ENCODE data around the gene SFTA2.
A peak's percentile ranks its signal among the peaks of the same experiment; 100 is the strongest.

The SFTA2 gene

DNA sequence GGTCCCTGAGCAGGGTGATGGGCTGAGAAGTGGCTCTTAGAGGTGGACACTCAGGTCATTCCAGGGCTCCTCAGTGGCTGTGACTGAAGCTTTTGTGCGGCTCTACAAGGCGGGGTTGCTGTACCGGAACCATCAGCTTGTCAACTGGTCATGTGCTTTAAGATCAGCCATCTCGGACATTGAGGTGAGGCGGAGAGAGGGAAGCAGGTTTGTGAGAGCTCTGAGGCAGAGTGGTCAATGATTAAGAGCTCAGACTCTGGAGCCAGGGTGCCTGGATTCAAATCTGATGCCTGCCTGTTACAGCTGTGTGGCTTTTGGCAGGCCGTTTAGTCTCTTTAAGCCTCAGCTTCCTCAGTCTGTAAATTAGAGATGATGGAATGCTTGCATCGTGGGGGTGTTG, 14.9 kb downstream of the SFTA2 start:
- TF ChIP-seq, protein P1, sequence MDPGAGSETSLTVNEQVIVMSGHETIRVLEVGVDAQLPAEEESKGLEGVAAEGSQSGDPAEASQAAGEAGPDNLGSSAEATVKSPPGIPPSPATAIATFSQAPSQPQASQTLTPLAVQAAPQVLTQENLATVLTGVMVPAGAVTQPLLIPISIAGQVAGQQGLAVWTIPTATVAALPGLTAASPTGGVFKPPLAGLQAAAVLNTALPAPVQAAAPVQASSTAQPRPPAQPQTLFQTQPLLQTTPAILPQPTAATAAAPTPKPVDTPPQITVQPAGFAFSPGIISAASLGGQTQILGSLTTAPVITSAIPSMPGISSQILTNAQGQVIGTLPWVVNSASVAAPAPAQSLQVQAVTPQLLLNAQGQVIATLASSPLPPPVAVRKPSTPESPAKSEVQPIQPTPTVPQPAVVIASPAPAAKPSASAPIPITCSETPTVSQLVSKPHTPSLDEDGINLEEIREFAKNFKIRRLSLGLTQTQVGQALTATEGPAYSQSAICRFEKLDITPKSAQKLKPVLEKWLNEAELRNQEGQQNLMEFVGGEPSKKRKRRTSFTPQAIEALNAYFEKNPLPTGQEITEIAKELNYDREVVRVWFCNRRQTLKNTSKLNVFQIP (CRISPR knock-in tag; IDR thresholded peaks at IDR 0.05; ENCODE audit: borderline replicate concordance, low read depth): no peak
- TF ChIP-seq RARB (CRISPR knock-in tag; IDR thresholded peaks at IDR 0.05) (no peak), ZNF8 (CRISPR knock-in tag; IDR thresholded peaks at IDR 0.05) (no peak), BACH2 (CRISPR knock-in tag; IDR thresholded peaks at IDR 0.05; ENCODE audit: borderline replicate concordance) (no peak), SNAI2 (CRISPR knock-in tag; IDR thresholded peaks at IDR 0.05) (no peak), ISL1 (CRISPR knock-in tag; IDR thresholded peaks at IDR 0.05) (no peak)
- TF ChIP-seq, protein P2, sequence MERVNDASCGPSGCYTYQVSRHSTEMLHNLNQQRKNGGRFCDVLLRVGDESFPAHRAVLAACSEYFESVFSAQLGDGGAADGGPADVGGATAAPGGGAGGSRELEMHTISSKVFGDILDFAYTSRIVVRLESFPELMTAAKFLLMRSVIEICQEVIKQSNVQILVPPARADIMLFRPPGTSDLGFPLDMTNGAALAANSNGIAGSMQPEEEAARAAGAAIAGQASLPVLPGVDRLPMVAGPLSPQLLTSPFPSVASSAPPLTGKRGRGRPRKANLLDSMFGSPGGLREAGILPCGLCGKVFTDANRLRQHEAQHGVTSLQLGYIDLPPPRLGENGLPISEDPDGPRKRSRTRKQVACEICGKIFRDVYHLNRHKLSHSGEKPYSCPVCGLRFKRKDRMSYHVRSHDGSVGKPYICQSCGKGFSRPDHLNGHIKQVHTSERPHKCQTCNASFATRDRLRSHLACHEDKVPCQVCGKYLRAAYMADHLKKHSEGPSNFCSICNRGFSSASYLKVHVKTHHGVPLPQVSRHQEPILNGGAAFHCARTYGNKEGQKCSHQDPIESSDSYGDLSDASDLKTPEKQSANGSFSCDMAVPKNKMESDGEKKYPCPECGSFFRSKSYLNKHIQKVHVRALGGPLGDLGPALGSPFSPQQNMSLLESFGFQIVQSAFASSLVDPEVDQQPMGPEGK (CRISPR knock-in tag; IDR thresholded peaks at IDR 0.05; ENCODE audit: borderline replicate concordance): no peak
- ATAC-seq: no peak

DNA sequence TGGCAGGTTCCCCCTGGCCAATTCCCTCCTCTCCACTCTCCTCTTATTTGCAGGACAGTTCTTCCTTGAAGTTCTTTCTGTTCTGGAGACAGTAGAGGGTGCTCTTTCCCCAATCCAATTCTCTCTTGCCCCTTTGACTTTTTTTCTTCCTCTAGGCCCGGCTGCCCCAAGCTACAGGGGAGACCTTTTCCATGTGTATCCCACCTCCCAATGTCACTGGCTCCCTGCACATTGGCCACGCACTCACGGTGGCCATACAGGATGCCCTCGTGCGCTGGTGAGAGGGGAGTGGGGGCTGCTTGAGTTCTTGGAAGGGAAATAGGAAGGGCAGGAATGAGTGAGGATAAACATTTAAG, 16.4 kb downstream of the SFTA2 start:
- TF ChIP-seq ZFP30 (CRISPR knock-in tag; IDR thresholded peaks at IDR 0.05): no peak
- TF ChIP-seq OSR1 (CRISPR knock-in tag; IDR thresholded peaks at IDR 0.05): no peak
- TF ChIP-seq ESRRG (CRISPR knock-in tag; IDR thresholded peaks at IDR 0.05): no peak
- TF ChIP-seq, protein P3, sequence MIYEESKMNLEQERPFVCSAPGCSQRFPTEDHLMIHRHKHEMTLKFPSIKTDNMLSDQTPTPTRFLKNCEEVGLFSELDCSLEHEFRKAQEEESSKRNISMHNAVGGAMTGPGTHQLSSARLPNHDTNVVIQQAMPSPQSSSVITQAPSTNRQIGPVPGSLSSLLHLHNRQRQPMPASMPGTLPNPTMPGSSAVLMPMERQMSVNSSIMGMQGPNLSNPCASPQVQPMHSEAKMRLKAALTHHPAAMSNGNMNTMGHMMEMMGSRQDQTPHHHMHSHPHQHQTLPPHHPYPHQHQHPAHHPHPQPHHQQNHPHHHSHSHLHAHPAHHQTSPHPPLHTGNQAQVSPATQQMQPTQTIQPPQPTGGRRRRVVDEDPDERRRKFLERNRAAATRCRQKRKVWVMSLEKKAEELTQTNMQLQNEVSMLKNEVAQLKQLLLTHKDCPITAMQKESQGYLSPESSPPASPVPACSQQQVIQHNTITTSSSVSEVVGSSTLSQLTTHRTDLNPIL (CRISPR knock-in tag; IDR thresholded peaks at IDR 0.05; ENCODE audit: low read depth): no peak
- TF ChIP-seq ARNTL (CRISPR knock-in tag; IDR thresholded peaks at IDR 0.05; ENCODE audit: borderline replicate concordance, low read depth): no peak
- TF ChIP-seq TCF4 (CRISPR knock-in tag; IDR thresholded peaks at IDR 0.05; ENCODE audit: borderline replicate concordance): no peak
- ATAC-seq: peak; percentile 73

DNA sequence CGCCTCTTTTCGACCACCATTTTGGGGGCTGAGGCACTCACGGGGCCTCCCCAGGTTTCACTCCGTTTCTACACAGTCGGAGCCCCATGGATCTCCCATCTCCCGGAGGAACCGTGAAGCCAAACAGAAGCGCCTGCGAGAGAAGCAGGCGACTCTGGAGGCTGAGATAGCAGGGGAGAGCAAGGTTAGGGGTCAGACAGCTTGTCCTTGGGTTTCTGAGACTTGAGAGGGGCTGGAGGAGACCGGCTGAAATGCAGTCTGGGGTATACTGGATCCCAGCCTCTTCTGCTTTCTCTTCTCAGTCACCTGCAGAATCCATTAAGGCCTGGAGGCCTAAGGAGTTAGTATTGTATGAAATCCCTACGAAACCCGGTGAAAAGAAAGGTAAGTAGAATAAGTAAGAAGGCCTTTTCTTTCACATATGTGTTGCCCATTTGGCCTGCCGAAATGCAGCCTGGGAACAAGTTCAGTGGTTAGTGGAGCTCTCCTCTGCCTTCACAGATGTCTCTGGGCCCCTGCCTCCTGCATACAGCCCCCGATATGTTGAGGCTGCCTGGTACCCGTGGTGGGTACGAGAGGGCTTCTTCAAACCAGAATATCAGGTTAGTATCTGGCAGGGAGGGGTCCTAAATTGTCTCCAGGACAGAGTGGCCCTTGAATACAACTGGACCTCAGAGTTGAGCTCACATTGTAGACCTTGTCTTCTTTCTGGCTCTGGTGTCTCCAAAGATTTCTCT, 16.9 kb downstream of the SFTA2 start:
- peak; percentile 2 for ATAC-seq
- TF ChIP-seq, protein P2 (CRISPR knock-in tag; IDR thresholded peaks at IDR 0.05; ENCODE audit: borderline replicate concordance): no peak
- no peak for TF ChIP-seq ARNTL (CRISPR knock-in tag; IDR thresholded peaks at IDR 0.05; ENCODE audit: borderline replicate concordance, low read depth)
- TF ChIP-seq BACH2 (CRISPR knock-in tag; IDR thresholded peaks at IDR 0.05; ENCODE audit: borderline replicate concordance): no peak
- TF ChIP-seq ISL1 (CRISPR knock-in tag; IDR thresholded peaks at IDR 0.05): no peak
- TF ChIP-seq TCF4 (CRISPR knock-in tag; IDR thresholded peaks at IDR 0.05; ENCODE audit: borderline replicate concordance): no peak
- no peak for TF ChIP-seq RARB (CRISPR knock-in tag; IDR thresholded peaks at IDR 0.05)
- TF ChIP-seq ZFP3 (CRISPR knock-in tag; IDR thresholded peaks at IDR 0.05): no peak
- TF ChIP-seq, protein P4, sequence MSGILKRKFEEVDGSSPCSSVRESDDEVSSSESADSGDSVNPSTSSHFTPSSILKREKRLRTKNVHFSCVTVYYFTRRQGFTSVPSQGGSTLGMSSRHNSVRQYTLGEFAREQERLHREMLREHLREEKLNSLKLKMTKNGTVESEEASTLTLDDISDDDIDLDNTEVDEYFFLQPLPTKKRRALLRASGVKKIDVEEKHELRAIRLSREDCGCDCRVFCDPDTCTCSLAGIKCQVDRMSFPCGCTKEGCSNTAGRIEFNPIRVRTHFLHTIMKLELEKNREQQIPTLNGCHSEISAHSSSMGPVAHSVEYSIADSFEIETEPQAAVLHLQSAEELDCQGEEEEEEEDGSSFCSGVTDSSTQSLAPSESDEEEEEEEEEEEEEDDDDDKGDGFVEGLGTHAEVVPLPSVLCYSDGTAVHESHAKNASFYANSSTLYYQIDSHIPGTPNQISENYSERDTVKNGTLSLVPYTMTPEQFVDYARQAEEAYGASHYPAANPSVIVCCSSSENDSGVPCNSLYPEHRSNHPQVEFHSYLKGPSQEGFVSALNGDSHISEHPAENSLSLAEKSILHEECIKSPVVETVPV (CRISPR knock-in tag; IDR thresholded peaks at IDR 0.05): no peak
- TF ChIP-seq TOX (CRISPR knock-in tag; IDR thresholded peaks at IDR 0.05; ENCODE audit: borderline replicate concordance): no peak
- TF ChIP-seq ZNF70 (CRISPR knock-in tag; IDR thresholded peaks at IDR 0.05): no peak
- no peak for TF ChIP-seq ESRRG (CRISPR knock-in tag; IDR thresholded peaks at IDR 0.05)
- TF ChIP-seq, protein P1 (CRISPR knock-in tag; IDR thresholded peaks at IDR 0.05; ENCODE audit: borderline replicate concordance, low read depth): no peak
- TF ChIP-seq ZNF8 (CRISPR knock-in tag; IDR thresholded peaks at IDR 0.05): no peak
- TF ChIP-seq, protein P5, sequence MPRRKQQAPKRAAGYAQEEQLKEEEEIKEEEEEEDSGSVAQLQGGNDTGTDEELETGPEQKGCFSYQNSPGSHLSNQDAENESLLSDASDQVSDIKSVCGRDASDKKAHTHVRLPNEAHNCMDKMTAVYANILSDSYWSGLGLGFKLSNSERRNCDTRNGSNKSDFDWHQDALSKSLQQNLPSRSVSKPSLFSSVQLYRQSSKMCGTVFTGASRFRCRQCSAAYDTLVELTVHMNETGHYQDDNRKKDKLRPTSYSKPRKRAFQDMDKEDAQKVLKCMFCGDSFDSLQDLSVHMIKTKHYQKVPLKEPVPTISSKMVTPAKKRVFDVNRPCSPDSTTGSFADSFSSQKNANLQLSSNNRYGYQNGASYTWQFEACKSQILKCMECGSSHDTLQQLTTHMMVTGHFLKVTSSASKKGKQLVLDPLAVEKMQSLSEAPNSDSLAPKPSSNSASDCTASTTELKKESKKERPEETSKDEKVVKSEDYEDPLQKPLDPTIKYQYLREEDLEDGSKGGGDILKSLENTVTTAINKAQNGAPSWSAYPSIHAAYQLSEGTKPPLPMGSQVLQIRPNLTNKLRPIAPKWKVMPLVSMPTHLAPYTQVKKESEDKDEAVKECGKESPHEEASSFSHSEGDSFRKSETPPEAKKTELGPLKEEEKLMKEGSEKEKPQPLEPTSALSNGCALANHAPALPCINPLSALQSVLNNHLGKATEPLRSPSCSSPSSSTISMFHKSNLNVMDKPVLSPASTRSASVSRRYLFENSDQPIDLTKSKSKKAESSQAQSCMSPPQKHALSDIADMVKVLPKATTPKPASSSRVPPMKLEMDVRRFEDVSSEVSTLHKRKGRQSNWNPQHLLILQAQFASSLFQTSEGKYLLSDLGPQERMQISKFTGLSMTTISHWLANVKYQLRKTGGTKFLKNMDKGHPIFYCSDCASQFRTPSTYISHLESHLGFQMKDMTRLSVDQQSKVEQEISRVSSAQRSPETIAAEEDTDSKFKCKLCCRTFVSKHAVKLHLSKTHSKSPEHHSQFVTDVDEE (CRISPR knock-in tag; IDR thresholded peaks at IDR 0.05): no peak
- TF ChIP-seq PPARA (CRISPR knock-in tag; IDR thresholded peaks at IDR 0.05; ENCODE audit: borderline replicate concordance): no peak
- TF ChIP-seq, protein P3 (CRISPR knock-in tag; IDR thresholded peaks at IDR 0.05; ENCODE audit: low read depth): no peak
- TF ChIP-seq ZFP30 (CRISPR knock-in tag; IDR thresholded peaks at IDR 0.05): no peak
- no peak for TF ChIP-seq ZNF565 (CRISPR knock-in tag; conservative IDR thresholded peaks at IDR 0.05; ENCODE audit: low read depth)
- TF ChIP-seq OSR1 (CRISPR knock-in tag; IDR thresholded peaks at IDR 0.05): no peak
- no peak for TF ChIP-seq CSDC2 (CRISPR knock-in tag; IDR thresholded peaks at IDR 0.05)

Data from SK-N-SH treated with all-trans-retinoic acid at 6 μM for 48 hours (cell line).